OCI-M1 (cell line): ENCODE data around the gene OR5W2.
"Not testable (repeated sequence)": the region's sequence is repeated elsewhere in the genome, so short reads cannot be mapped to it uniquely, and the experiment has no call there.

Experiments
- DNase-seq: peaks from one replicate; lab custom pipeline; 2025; lab: John Stamatoyannopoulos, UW

Gene OR5W2

DNA sequence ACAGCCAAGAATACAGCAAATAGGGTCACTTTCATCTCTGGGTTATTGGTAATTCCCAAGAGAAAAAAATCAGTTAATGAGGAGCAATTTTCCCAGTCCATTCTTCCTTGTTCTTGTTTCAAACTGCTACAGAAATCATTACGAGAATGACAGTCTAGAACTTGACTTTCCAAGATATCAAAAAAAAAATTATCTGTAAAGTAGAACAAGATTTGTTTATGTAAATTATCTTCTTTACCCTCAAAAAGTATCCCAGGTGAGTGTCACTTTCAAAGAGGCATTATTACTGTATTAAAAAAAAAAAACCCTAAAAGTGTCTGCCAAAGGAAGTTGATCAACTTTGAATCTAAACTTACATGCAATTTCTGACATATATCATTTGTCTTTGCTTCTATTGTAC is at the start of gene OR5W2:
Gene OR5W2 (minus strand): TSS at position 101 of the 400 bp plus-strand sequence. CDS start 0 bp downstream, at position 101.
- no peak for DNase-seq

- DNase-seq: no peak
These were observed 42.1 kb upstream of the OR5W2 start for GRCh38 chr11:55956521-55956920.

GRCh38 chr11:55949330-55949729 is 34.9 kb upstream of the OR5W2 start:
- no peak for DNase-seq

DNA sequence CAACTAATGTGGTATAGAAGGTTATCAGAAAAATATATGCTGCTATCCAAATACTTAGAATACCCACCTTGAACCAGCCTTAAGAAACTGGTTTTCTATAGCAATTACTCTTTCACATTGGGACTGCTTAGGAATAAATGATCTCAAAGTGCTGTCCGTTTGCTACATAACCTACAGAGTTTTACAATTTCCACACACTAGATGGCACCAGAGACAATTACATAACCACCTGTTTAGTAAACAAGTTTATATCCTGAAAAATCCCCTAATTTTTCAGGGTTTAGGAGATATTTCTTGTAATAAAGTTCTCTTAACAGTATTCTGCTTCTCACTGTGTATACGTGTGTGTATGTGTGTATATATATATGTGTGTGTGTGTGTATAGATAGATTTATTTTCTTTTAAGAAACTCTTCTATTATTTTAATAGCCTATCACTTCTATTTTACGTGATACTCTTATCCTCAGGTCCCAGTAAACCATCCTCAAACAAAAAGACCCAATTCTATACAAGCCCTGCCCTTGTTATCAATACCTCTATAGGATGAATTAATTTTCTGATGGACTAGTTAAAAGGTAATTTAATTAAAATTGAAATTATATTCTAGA is 28.5 kb upstream of the OR5W2 start:
- DNase-seq: peak; percentile 72

DNA sequence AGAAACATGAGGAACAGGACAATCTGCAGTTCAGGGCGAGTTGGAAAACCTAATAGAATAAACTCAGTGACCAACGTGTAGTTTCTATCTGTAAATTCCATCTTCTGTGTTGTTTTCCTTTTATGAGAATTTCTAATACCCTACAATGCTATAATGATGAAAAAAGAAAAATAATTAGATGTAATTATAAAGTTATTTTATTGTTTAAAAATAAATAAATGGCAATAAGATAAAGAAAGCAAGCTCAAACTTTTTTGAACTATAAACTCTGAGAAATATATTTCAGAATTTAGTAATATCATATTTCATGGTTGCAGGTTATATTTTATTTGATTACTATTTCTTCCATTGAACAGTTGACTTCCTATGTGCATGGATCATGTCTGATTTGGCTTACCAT is 21.9 kb upstream of the OR5W2 start, which contains the start of gene OR5I1:
Gene OR5I1 (minus strand): TSS at position 101 of the 400 bp plus-strand sequence. CDS start 0 bp downstream, at position 101.
- DNase-seq: no peak

DNA sequence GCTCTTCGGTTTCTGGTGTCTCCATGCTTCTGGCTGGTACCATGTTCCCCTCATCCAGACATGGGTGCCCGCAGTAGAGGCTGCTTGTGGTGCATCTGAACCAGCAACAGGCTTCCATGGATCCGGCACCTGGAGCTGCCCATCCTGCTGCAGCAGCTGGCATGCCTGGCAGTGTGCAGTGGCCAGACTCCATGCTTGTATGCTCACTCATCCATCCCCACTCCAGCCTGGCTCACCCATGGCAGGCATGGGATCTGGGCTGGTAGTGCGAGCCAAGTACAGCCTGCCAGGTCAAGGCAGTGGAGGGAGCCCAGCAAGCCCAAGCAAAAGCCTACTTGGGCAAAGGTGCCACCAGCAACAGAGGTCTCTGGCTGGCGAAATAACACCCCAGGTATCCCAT is 6.2 kb upstream of the OR5W2 start:
- no peak for DNase-seq

DNA sequence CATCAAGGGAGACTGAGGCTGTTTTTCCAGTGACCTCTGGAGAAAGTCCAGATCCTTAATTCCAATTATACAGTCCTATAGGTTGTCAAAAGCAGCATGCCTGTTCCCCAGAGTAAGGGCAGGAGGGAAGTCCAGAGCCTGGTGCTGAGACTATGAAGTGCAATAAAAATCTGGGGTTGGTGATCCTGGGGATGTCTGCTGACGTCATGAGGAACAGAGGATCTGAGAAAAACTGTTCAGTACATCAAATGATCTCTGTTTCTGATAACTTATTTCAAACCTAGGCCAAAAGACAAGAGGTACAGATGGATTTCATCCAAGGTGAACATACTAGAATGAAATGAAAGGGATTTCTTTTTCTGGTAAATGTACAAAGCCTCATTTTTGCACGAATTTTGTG is 12.1 kb downstream of the OR5W2 start:
- DNase-seq: no peak

DNA sequence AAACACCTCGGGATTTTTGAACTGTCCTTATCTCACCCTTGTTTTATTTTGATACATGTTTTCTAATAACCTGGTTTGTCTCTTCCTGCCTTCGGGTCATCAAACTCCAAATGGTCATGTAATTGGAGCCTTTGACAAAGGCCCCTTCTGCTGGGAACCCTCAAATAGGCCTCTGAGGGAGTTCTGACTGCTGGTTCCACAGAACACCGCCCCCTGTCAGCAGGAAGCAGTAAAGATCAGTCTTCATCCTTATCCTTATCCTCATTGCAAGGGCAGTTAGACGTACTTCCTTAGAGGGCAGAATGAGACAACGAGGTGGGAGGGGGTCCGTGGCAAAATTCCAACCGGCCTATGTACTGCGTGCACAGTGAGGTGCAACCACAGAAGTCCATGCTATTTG is 19.2 kb downstream of the OR5W2 start:
- no peak for DNase-seq

DNA sequence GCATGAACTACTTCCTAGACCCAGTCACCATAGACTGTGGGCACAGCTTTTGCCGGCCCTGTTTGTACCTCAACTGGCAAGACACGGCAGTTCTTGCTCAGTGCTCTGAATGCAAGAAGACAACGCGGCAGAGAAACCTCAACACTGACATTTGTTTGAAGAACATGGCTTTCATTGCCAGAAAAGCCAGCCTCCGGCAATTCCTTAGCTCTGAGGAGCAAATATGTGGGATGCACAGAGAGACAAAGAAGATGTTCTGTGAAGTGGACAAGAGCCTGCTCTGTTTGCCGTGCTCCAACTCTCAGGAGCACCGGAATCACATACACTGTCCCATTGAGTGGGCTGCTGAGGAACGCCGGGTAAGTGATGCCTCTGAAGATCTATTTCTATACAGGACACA is 28.9 kb downstream of the OR5W2 start:
- not testable (repeated sequence) for DNase-seq

- DNase-seq: not testable (repeated sequence)
These were observed 29.4 kb downstream of the OR5W2 start for GRCh38 chr11:55884995-55885394.

DNA sequence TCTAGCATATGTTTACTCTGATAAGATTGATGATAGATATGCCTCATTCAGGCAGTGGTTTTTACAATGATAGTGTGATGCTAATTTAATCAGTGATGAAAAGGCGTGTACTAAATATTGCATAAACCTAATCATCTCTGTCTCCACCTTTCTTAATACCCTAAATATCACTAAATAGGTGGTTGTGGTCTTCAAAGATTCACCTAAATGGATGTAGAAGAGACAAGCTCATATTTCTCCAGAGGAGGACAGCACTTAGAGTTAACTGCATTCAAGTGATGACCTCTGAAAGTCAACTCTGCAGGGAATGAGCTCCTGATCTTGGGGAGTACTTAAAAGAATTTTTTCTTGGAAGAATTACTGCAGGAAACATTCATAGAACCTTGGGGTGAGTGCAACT is 31.4 kb downstream of the OR5W2 start, which contains the start of gene TRIM51:
Gene TRIM51 (plus strand): TSS at position 301 of the 400 bp plus-strand sequence. CDS start 2,132 bp downstream, outside the sequence.
- not testable (repeated sequence) for DNase-seq

GRCh38 chr11:55873146-55873545 is 41.2 kb downstream of the OR5W2 start:
- DNase-seq: not testable (repeated sequence)

DNA sequence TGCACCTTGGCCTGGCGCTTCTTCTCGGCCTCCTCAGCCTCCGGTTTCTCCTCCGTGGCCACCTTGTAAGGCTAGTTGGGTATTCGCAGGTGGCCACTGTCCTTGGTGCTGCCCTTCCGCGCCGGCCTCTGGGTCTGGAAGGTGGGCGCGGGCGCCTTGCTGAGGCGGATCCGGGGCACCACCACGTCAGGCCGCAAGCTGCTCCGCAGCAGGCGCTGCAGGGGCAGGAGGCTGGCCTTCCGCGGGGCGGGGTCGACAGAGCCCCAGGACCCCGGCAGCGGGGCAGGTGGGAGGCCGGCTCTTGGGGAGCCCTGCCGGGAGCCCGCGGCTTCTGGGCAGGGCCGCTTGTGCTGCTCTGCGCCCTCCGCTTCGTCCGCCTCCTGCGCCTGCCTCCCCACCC is 41.7 kb downstream of the OR5W2 start:
- not testable (repeated sequence) for DNase-seq

DNA sequence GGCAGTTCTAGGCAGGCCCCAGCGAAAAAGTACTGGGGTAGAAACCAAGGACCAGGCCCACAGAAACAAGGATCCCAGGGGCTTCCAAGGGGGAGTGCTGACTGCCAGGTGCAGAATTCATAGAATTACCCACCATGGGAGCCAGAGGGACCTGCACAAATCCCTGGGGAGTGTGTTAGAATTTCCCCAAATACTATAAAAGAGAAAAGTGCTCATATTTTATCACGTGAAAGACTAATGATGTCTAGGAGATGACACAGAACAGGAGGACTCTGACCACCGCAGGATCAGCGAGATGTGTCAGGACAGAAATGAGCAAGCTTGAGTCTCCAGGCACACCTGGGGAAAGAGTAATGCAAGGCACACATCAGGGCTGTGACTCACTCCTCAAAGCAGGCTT is 47.0 kb downstream of the OR5W2 start:
- not testable (repeated sequence) for DNase-seq
